DND-41 (cell line): Measurements from ENCODE around the gene CARD14.

ENCODE experiments used
- CTCF ChIP-seq: IDR thresholded peaks from 2 replicates; pipeline ENCODE4 v1.5.1; 2012; ENCODE audit warnings: borderline replicate concordance, low read length, moderate library complexity, mild to moderate bottlenecking; ENCODE audit not compliant: poor library complexity, severe bottlenecking; ENCODE audit errors: extremely low read depth
- EZH2 ChIP-seq: IDR thresholded peaks from 3 replicates; pipeline ENCODE4 v1.6.1; 2012; ENCODE audit warnings: borderline replicate concordance, low read depth, mild to moderate bottlenecking, moderate library complexity, low read length, inconsistent platforms; ENCODE audit not compliant: severe bottlenecking

- TF ChIP-seq CTCF (no peak), EZH2 (no peak)
Measured at GRCh38 chr17:80205811-80206210, 36.0 kb downstream of the CARD14 start.
